Limb (tissue), 2 donors: ENCODE data around the gene ATF1.
"Not testable (repeated sequence)": the region's sequence is repeated elsewhere in the genome, so short reads cannot be mapped to it uniquely, and the experiment has no call there.

Source experiments
- DNase-seq, 2 donors: peaks; one replicate each; pipeline ENCODE4 v3.0.0-alpha.2; 2016; ENCODE audit errors: extremely low spot score in 2 of 2

ATF1 gene

GRCh38 chr12:50855679-50856078 is 91.8 kb downstream of the ATF1 start:
- DNase-seq = not testable (repeated sequence)

- no peak for DNase-seq
Measured at GRCh38 chr12:50859621-50860310, 95.9 kb downstream of the ATF1 start.

GRCh38 chr12:50862316-50862715 is 98.4 kb downstream of the ATF1 start:
- no peak for DNase-seq

- no peak for DNase-seq
Measured at GRCh38 chr12:50865266-50865665, 101.4 kb downstream of the ATF1 start.

GRCh38 chr12:50868881-50869280 is 105.0 kb downstream of the ATF1 start:
- not testable (repeated sequence) for DNase-seq
